B cell (primary cell): ENCODE data around the gene LONP2. TPM values are rescaled to one million over a fixed set of nuclear protein-coding genes. Genes with fewer than 3 reads are reported as not detected.

ENCODE experiments used
- ATAC-seq: fragments of 200-7000 bp; cut with Tn5 transposase; one replicate; pipeline ENCODE4 v1.10.0; 2021; ENCODE audit warnings: low read depth, mild to moderate bottlenecking, moderate number of reproducible peaks, moderate library complexity
- CTCF ChIA-PET: fragments of 350-600 bp; sonication (Branson Sonifier 250); formaldehyde crosslinking; loops from one replicate; lab custom pipeline; 2021; ENCODE audit warnings: antibody characterized with exemption, inconsistent platforms; lab: Charles Lee
- POLR2A ChIA-PET: fragments of 350-600 bp; sonication (Branson Sonifier 250); formaldehyde crosslinking; loops from one replicate; lab custom pipeline; 2021; ENCODE audit warnings: antibody characterized with exemption; lab: Charles Lee
- DNase-seq: peaks from one replicate; pipeline ENCODE4 v3.0.0; 2013
- H2AFZ ChIP-seq: 2 replicates; pipeline ENCODE4 v1.6.1; 2012; ENCODE audit warnings: mild to moderate bottlenecking, low read depth, low read length; ENCODE audit not compliant: insufficient read depth, poor library complexity, severe bottlenecking
- H3K27ac ChIP-seq, 2 donors: 1 replicate in 1 of 2; 2 replicates in 1 of 2; pipeline ENCODE4 v1.5.1; 2012 to 2013; ENCODE audit warnings: low read length in 2 of 2, mild to moderate bottlenecking in 2 of 2, moderate library complexity in 1 of 2
- H3K27me3 ChIP-seq, 4 experiments: fragments of 200-600 bp in 1 of 4; sonication (generic) in 1 of 4; replicated peaks in 1 of 4; 1 replicate in 2 of 4; 2 replicates in 2 of 4; pipeline versions ENCODE4 v1.6.1 to v1.7.0; 2013 to 2016; ENCODE audit warnings: low read length in 3 of 4, mild to moderate bottlenecking in 2 of 4, mixed read lengths in 1 of 4, moderate library complexity in 1 of 4; ENCODE audit not compliant: insufficient read depth in 4 of 4, control insufficient read depth in 3 of 4; ENCODE audit errors: control extremely low read depth in 1 of 4
- H3K36me3 ChIP-seq, 2 experiments: replicated peaks in 1 of 2; 1 replicate in 1 of 2; 2 replicates in 1 of 2; pipeline versions ENCODE4 v1.6.1 to v1.7.1; 2013; ENCODE audit warnings: low read length in 1 of 2; ENCODE audit not compliant: insufficient read depth in 2 of 2, control insufficient read depth in 1 of 2; ENCODE audit errors: control extremely low read depth in 1 of 2, extremely low read depth in 1 of 2
- H3K4me1 ChIP-seq, 2 donors: fragments of 200-600 bp in 1 of 2; sonication (generic) in 1 of 2; 1 replicate in 1 of 2; 2 replicates in 1 of 2; pipeline versions ENCODE4 v1.5.1 to v1.6.1; 2013 to 2017; ENCODE audit warnings: low read length in 2 of 2; ENCODE audit not compliant: control insufficient read depth in 2 of 2, insufficient read depth in 2 of 2
- H3K4me2 ChIP-seq: replicated peaks from 2 replicates; pipeline ENCODE3; 2012; ENCODE audit warnings: mild to moderate bottlenecking, low read depth, low read length; ENCODE audit not compliant: poor library complexity, severe bottlenecking
- H3K4me3 ChIP-seq, 5 experiments: fragments of 200-600 bp in 1 of 5; sonication (generic) in 1 of 5; 1 replicate in 3 of 5; 2 replicates in 2 of 5; pipeline versions ENCODE4 v1.5.1 to v1.7.0; 2011 to 2016; ENCODE audit warnings: low read length in 4 of 5, mild to moderate bottlenecking in 4 of 5, low read depth in 2 of 5, control low read depth in 1 of 5, moderate library complexity in 1 of 5; ENCODE audit not compliant: insufficient read depth in 1 of 5; ENCODE audit errors: control extremely low read depth in 1 of 5, extremely low read depth in 1 of 5
- H3K79me2 ChIP-seq: fragments of 200-600 bp; sonication (generic); one replicate; pipeline ENCODE4 v1.6.0; 2016; ENCODE audit warnings: low read length; ENCODE audit not compliant: control insufficient read depth, insufficient read depth
- H3K9ac ChIP-seq: fragments of 200-600 bp; sonication (generic); 2 replicates; pipeline ENCODE4 v1.6.1; 2017; ENCODE audit warnings: mild to moderate bottlenecking, low read length, moderate library complexity
- H3K9me3 ChIP-seq, 3 donors: one replicate each; pipeline versions ENCODE4 v1.6.1 to v1.7.1; 2013; ENCODE audit warnings: low read length in 2 of 3; ENCODE audit not compliant: control insufficient read depth in 2 of 3, insufficient read depth in 1 of 3; ENCODE audit errors: control extremely low read depth in 1 of 3
- H4K20me1 ChIP-seq: 2 replicates; pipeline ENCODE4 v1.6.0; 2012; ENCODE audit warnings: mild to moderate bottlenecking, low read length; ENCODE audit not compliant: insufficient read depth, control insufficient read depth, poor library complexity, severe bottlenecking
- H3K27ac Mint-ChIP-seq: one replicate; pipeline ENCODE4 v1.8.0; 2021; ENCODE audit warnings: mixed read lengths
- H3K27me3 Mint-ChIP-seq: one replicate; pipeline ENCODE4 v1.8.0; 2021; ENCODE audit warnings: mixed read lengths
- H3K4me1 Mint-ChIP-seq: one replicate; pipeline ENCODE4 v1.8.0; 2021; ENCODE audit warnings: mixed read lengths
- H3K4me3 Mint-ChIP-seq: one replicate; pipeline ENCODE4 v1.8.0; 2021; ENCODE audit warnings: mixed read lengths
- H3K9me3 Mint-ChIP-seq: one replicate; pipeline ENCODE4 v1.8.0; 2022; ENCODE audit warnings: mixed read lengths; ENCODE audit not compliant: insufficient read depth
- CTCF ChIP-seq: fragments of 200-600 bp; IDR thresholded peaks from one replicate; pipeline ENCODE4 v1.8.0; 2022; ENCODE audit warnings: antibody characterized with exemption, mild to moderate bottlenecking
- EZH2 ChIP-seq: IDR thresholded peaks from 2 replicates; pipeline ENCODE4 v1.6.1; 2012; ENCODE audit warnings: borderline replicate concordance, low read depth, mild to moderate bottlenecking, moderate library complexity, low read length; ENCODE audit not compliant: insufficient read depth, poor library complexity, severe bottlenecking
- WGBS: methylation state at CpG from one replicate; pipeline ENCODE4 v1.1.5; 2013; ENCODE audit warnings: missing lambda C conversion rate; ENCODE audit not compliant: insufficient coverage; 5-methylcytosine and 5-hydroxymethylcytosine counted together
- intact Hi-C: fragments of 100-400 bp; cut with micrococcal nuclease; formaldehyde crosslinking; loops from one replicate; pipeline ENCODE4 v1.10.0; 2022
- polyA plus RNA-seq: library from polyadenylated mRNA; depleted of rRNA; stranded (reverse); fragments of >200 nt; gene quantifications from 2 replicates; pipeline ENCODE4 v1.2.3, GENCODE V29; 2012
- total RNA-seq, 2 donors: library from RNA; stranded (reverse); fragments of 120-200 nt in 1 of 2; gene quantifications; 1 replicate in 1 of 2; 2 replicates in 1 of 2; pipeline versions ENCODE4 v1.2.3 to v1.2.4, GENCODE V29; 2013 to 2022

The LONP2 gene
- total and polyA plus RNA-seq, 2 donors (not counting 1 experiment from before 2014, with no cell fraction given), result 39.3 to 84.2 TPM

DNA sequence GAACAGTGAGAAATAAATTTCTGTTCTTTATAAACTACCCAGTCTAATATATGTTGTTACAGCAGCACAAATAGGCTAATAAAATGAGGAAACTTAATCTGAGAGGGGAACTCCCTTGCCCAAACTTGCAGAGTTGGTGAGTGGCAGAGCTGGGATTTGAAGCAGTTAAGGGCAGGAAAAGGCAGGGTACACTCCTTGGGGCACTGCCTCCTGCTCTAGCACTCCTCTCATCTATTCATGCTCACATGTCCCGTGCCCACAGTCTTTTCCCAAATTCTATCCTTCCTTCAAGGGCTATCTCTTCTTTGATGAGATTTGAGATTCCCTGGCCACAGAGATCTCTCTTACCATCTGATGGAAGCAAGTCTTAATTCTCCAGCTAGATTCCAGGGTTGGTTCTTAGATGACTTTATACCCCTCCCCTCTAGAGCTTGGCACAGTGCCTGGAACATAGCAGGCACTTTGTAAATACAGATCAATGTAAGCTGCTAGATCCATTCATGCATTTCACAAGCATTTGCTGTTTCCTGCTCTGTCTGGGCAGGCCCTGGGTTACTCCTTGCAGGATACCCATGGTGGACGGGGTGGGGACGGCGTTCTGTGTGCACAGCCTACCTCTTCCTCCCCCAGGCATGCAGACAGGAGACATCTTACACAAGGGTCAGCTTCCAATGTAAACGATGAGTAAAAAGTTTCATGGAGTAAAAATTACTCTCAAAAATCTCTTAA is 49.1 kb upstream of the LONP2 start:
- DNase-seq, result no peak
- Histone ChIP-seq H3K4me2 (no peak overlapping the region), H3K79me2 (no peaks in the 10 kb centered on the region), H3K9me3 (no peaks in the 10 kb centered on the region), H3K4me3 (no peak overlapping the region), H3K36me3 (no peaks in the 10 kb centered on the region), H3K4me1 (no peaks in the 10 kb centered on the region), H3K27me3 (peaks cover 0 to 4% (median 0%) of the 10 kb centered on the region in 4 experiments), H4K20me1 (no peaks in the 10 kb centered on the region), H3K27ac (no peak overlapping the region), H3K9ac (no peak overlapping the region), H2AFZ (no peak overlapping the region)
- ChIA-PET CTCF (no interaction called here), POLR2A (no interaction called here)
- peaks cover 12% of the 10 kb centered on the region for H3K27me3 Mint-ChIP-seq
- H3K4me1 Mint-ChIP-seq, result no peaks in the 10 kb centered on the region
- ATAC-seq, result no peak
- WGBS, result 92% methylated on average over 1 of the region's 5 CpGs
- TF ChIP-seq EZH2 (no peak), CTCF (no peak)
- no peak overlapping the region for H3K4me3 Mint-ChIP-seq
- no peak overlapping the region for H3K27ac Mint-ChIP-seq
- intact Hi-C loops, result no loop called here
- H3K9me3 Mint-ChIP-seq, result no peaks in the 10 kb centered on the region

GRCh38 chr16:48197294-48197693 is 46.8 kb upstream of the LONP2 start:
- Histone ChIP-seq H3K27ac (no peak overlapping the region), H3K27me3 (peaks cover 0 to 4% (median 0%) of the 10 kb centered on the region in 4 experiments), H3K4me2 (no peak overlapping the region), H3K79me2 (no peaks in the 10 kb centered on the region), H3K9ac (no peak overlapping the region), H3K4me3 (no peak overlapping the region), H4K20me1 (no peaks in the 10 kb centered on the region), H3K4me1 (no peaks in the 10 kb centered on the region), H3K9me3 (no peaks in the 10 kb centered on the region), H2AFZ (no peak overlapping the region), H3K36me3 (no peaks in the 10 kb centered on the region)
- H3K9me3 Mint-ChIP-seq, result no peaks in the 10 kb centered on the region
- H3K27ac Mint-ChIP-seq, result no peak overlapping the region
- intact Hi-C loops, result no loop called here
- ChIA-PET POLR2A (no interaction called here), CTCF (no interaction called here)
- TF ChIP-seq CTCF (no peak), EZH2 (no peak)
- no peaks in the 10 kb centered on the region for H3K4me1 Mint-ChIP-seq
- DNase-seq, result no peak
- ATAC-seq, result no peak
- WGBS, result 80% methylated on average over 1 of the region's 3 CpGs
- no peak overlapping the region for H3K4me3 Mint-ChIP-seq
- peaks cover 17% of the 10 kb centered on the region for H3K27me3 Mint-ChIP-seq
